ENCODE data around the gene MAGI2.

- TF ChIP-seq CTCF (IDR thresholded peaks at IDR 0.05) = no peak
- no peak for TF ChIP-seq POLR2A (IDR thresholded peaks at IDR 0.05)
Observed at GRCh38 chr7:78521961-78522360, 931.5 kb downstream of the MAGI2 start.
